ENCODE measurements around the gene DEK.
"Not testable (repeated sequence)": the region's sequence is repeated elsewhere in the genome, so short reads cannot be mapped to it uniquely, and the experiment has no call there.

The DEK gene

GRCh38 chr6:18234564-18234963 lies 29.8 kb downstream of the DEK start:
- no peak for DNase-seq

- not testable (repeated sequence) for DNase-seq
Measured at GRCh38 chr6:18233770-18234169, 30.6 kb downstream of the DEK start.

- not testable (repeated sequence) for DNase-seq
Measured at GRCh38 chr6:18231856-18232255, 32.5 kb downstream of the DEK start.

DNA sequence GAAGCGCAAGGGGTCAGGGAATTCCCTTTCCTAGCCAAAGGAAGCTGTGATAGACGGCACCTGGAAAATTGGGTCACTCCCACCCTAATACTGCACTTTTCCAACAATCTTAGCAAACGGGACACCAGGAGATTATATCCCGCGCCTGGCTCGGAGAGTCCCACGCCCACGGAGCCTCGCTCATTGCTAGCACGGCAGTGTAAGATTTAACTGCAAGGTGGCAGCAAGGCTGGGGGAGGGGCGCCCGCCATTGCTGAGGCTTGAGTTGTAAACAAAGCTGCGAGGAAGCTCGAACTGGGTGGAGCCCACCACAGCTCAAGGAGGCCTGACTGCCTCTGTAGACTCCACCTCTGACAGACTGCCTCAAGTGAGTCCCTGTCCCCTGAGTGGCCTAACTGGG lies 35.7 kb downstream of the DEK start:
- DNase-seq, result not testable (repeated sequence)

- DNase-seq, result not testable (repeated sequence)
Measured at GRCh38 chr6:18227166-18227565, 37.2 kb downstream of the DEK start.

DNA sequence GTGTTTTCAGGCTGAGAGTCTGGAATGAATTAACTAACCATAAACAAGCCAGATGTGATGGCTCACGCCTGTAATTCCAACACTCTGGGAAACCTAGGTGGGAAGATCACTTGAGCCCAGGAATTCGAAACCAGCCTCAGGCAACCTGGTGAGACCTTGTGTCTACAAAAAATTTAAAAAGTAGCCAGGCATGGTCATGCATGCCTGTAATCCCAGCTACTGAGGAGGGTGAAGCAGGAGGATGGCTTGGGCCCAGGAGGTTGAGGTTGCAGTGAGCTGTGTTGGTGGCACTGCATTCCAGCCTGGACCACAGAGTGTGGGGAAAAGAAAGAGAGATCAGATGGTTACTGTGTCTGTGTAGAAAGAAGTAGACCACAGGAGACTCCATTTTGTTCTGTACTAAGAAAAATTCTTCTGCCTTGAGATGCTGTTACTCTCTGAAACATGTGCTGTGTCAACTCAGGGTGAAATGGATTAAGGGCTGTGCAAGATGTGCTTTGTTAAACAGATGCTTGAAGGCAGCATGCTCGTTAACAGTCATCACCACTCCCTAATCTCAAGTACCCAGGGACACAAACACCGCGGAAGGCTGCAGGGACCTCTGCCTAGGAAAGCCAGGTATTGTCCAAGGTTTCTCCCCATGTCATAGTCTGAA lies 37.8 kb downstream of the DEK start:
- not testable (repeated sequence) for DNase-seq

- DNase-seq, result no peak
Measured at GRCh38 chr6:18221288-18221615, 43.1 kb downstream of the DEK start.

DNA sequence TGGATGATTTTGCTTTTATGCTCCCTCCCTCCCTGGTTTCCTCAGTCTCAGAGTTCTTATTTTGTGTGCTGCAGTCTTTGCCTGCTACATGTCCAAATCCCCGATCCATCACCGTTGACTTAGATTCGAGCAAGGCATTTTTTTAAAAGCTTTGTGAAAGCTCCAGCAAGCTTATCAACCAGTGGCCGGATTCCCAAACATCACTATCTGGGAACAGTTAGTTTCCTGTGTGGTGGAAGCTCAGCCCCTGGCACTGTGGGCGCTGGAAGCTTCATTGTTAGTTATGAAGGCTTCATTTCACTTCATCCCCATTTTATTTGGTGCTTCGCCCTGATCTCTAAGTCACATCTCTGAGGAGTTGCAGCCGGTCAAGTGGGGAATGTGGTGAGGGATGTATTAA lies 44.7 kb downstream of the DEK start:
- no peak for DNase-seq

DNA sequence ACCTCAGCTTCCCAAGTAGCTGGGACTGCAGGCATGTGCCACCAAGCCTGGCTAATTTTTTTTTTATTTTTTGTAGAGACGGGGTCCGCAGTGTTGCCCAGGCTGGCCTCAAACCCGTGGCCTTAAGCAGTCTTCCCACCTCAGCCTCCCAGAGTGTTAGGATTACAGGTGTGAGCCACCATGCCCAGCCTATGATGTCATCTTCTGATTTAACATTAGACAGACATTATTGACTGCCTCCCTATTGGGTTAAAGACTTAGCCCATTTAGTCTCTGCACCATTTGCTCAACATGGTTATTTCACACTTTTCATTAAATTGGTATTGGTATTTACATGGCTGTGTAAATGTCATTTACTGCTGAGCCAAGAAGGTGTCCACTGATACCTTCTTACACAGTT lies 46.1 kb downstream of the DEK start:
- DNase-seq, result no peak

DNA sequence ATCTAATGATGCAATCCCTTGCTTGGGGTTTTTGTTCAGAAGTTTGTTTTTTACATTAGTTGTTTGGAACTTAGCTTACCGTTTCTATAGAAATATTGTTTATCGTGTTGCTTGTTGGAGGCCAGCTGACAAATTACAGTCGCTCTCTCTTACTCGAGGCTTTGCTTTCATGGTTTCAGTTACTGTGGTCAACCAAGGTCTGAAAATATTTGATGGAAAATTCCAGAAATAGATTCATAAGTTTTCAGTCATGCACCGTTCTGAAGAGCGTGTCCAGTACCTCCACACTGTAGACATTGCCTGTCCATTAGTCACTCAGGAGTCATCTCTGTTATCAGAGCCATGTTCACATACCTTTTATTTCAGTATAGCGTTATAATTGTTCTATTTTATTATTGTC lies 47.9 kb downstream of the DEK start:
- no peak for DNase-seq

DNA sequence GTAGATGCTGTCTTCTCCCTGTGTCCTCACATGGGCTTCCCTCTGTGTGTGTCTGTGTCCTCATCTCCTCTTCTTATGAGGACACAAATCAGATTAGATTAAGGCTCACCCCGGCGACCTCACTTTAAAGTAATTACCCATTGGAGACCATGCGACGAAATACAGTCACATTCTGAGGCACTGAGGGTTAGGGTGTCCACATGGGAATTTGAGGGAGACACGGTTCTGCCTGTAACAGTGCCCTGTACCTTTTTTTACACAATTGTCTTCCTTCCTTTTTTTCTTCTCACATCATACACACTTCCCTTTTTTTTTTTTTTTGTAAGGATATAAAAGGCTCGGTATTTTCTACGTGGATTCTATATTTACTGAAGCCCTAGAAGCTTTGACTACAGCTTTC lies 48.9 kb downstream of the DEK start:
- DNase-seq, result no peak

GRCh38 chr6:18214003-18214402 lies 50.3 kb downstream of the DEK start:
- DNase-seq, result no peak

GRCh38 chr6:18213439-18213838 lies 50.9 kb downstream of the DEK start:
- DNase-seq, result peak; percentile 9

DNA sequence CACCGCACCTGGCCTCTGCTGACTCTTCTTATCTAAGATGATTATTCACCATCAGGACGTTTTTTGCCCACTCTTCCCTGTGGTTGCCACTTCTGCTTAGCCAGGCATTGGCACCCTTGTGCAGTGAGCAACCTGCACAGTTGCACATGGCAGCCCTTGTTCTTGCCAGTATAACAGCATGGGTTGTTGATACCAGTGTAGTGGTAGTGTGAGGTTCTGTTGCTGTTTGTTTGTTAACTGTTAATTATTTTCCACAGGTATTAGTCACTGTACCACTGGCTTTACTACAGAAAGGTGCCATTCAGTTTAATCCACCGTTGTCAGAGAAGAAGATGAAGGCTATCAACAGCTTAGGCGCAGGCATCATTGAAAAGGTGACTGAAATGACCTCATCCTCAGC lies 52.1 kb downstream of the DEK start:
- no peak for DNase-seq

GRCh38 chr6:18211338-18211737 lies 53.0 kb downstream of the DEK start:
- DNase-seq, result no peak

DNA sequence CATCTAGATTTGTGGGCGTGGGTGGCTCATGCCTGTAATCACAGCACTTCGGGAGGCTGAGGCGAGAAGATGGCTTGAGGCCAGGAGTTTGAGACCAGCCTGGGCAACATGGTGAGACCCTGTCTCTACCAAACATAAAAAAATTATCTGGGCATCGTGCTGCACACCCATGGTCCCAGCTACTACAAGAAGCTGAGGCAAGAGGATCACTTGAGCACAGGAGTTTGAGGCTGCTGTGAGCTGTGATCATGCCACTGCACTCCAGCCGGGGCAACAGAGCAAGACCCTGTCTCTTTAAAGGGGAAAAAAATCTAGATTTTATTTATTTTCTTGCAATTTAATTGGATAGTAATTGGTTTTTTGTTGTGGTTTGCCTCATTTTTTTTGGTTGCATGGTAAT lies 53.6 kb downstream of the DEK start:
- DNase-seq, result no peak

GRCh38 chr6:18209539-18210197 lies 54.7 kb downstream of the DEK start:
- DNase-seq, result no peak

DNA sequence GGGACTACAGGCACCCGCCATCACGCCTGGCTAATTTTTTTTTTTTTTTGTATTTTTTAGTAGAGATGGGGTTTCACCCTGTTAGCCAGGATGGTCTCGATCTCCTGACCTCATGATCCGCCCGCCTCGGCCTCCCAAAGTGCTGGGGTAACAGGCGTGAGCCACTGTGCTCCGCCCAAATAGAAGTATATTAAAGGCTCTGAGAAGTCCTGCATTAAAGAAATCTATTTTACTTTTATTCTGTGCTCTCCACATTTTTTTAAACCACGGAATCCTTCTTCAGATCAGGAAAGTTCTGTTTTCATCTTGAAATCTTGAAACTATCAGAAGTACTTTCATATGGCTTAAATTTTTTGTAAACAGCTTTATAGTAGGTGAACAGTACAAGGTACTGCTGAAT lies 55.6 kb downstream of the DEK start:
- not testable (repeated sequence) for DNase-seq

DNA sequence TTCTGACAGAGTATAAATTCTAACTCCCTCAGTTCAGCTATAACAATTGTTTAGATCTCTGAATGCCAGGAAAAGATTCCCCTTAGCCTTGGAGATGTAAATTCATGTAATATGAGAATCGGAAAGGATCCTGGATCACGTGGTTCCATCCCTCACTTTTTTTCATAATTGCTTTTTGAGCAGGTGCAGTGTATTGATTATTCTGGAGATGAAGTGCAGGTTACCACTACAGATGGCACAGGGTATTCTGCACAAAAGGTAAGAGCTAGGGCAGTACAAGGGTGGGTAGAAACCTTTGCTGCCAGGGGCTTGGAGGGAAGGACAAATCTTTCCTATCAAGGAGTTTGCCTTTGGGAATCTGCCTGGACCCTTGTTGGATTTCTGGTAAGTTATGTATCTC lies 56.4 kb downstream of the DEK start:
- DNase-seq, result no peak

DNA sequence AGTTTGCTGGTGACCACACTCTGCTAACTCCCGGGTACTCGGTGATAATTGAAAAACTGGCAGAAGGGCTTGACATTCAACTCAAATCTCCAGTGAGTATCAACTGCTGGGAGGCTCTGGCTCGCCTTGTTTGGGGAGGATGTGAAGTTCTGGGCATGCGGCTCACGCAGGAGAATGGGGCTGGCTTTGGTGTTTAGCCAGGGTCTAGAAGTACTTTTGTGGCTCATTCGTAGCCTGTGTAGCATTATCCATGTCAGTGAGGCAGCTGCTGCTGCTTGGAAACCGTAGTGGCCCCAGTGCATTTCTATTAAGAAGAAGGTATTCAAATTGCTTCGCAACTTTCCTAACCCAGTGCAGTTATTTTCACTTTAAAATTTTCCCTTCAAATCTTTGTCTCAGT lies 56.9 kb downstream of the DEK start:
- no peak for DNase-seq

DNA sequence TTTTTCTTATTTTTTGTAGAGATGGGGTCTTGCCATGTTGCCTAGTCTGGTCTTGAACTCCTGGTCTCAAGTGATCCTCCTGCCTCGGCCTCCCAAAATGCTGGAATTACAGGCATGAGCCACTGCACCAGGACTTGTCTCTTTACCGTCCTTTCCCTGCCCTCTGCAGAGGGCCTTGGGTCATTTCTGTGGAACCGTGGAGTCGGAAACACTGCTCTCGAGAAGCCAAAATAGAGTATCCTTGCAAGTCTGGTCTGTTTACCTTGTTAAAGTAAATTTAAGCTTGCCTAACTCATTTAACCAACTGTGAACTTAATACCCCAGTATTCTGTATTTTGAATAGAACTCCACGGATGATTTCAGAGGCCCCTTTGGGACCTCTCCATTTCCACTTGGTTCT lies 57.7 kb downstream of the DEK start:
- no peak for DNase-seq

DNA sequence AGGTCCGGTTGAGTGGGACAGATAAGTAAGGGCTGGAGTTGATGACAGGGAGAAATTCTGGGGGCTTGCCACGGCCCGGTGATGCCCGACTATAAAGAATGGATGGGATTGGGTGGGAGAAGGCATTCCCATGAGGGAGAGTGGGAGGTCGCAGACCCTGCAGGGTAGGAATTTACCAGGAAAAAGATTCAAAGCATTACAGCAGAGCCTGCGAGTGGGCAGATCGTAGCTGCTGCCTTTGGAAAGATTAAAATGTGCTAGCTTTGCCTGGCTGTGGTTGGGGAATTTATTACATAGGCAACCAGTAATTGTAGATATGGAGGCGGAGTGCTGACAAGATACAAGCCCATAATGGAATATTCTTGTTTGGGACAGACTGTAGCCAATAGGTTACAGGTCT lies 59.6 kb downstream of the DEK start:
- no peak for DNase-seq

- no peak for DNase-seq
Measured at GRCh38 chr6:18203786-18204185, 60.5 kb downstream of the DEK start.

- no peak for DNase-seq
Measured at GRCh38 chr6:18192026-18192425, 72.3 kb downstream of the DEK start.

- no peak for DNase-seq
Measured at GRCh38 chr6:18189196-18189595, 75.1 kb downstream of the DEK start.
